CD4-positive, alpha-beta memory T cell (primary cell): ENCODE measurements around the gene PKM. TPM values are rescaled to one million over a fixed set of nuclear protein-coding genes. Genes with fewer than 3 reads are reported as not detected.

Experiments
- CTCF ChIA-PET: fragments of 350-600 bp; sonication (Branson Sonifier 250); formaldehyde crosslinking; loops from one replicate; lab custom pipeline; 2021; ENCODE audit warnings: inconsistent platforms; ENCODE audit not compliant: partially characterized antibody; lab: Charles Lee
- POLR2A ChIA-PET: fragments of 350-600 bp; sonication (Branson Sonifier 250); formaldehyde crosslinking; loops from one replicate; lab custom pipeline; 2021; ENCODE audit not compliant: partially characterized antibody; lab: Charles Lee
- DNase-seq, 5 donors: peaks; one replicate each; pipeline versions ENCODE4 v3.0.0 to v3.0.0-alpha.2; 2020 to 2022; ENCODE audit warnings: mixed read lengths in 1 of 5
- H3K27ac ChIP-seq: one replicate; pipeline ENCODE4 v1.7.0; 2013; ENCODE audit warnings: low read depth, low read length
- H3K27me3 ChIP-seq: 2 replicates; pipeline ENCODE4 v1.7.0; 2013; ENCODE audit warnings: mild to moderate bottlenecking, low read length, moderate library complexity; ENCODE audit not compliant: insufficient read depth
- H3K36me3 ChIP-seq: 2 replicates; pipeline ENCODE4 v1.7.0; 2013; ENCODE audit warnings: mild to moderate bottlenecking, low read length, moderate library complexity; ENCODE audit not compliant: insufficient read depth
- H3K4me1 ChIP-seq: 2 replicates; pipeline ENCODE4 v1.7.0; 2013; ENCODE audit warnings: mild to moderate bottlenecking, low read length, moderate library complexity; ENCODE audit not compliant: insufficient read depth
- H3K4me3 ChIP-seq, 2 donors: one replicate each; pipeline ENCODE4 v1.7.0; 2013; ENCODE audit warnings: low read length in 2 of 2, mild to moderate bottlenecking in 1 of 2
- H3K9me3 ChIP-seq, 2 donors: one replicate each; pipeline ENCODE4 v1.7.0; 2013; ENCODE audit warnings: low read length in 2 of 2, control low read depth in 1 of 2; ENCODE audit not compliant: control insufficient read depth in 1 of 2
- H3K27ac Mint-ChIP-seq, 7 donors: one replicate each; pipeline ENCODE4 v1.8.0; 2020 to 2021; ENCODE audit warnings: mixed read lengths in 7 of 7, mild to moderate bottlenecking in 6 of 7, inconsistent platforms in 3 of 7, moderate library complexity in 3 of 7
- H3K27me3 Mint-ChIP-seq, 2 donors: one replicate each; pipeline ENCODE4 v1.8.0; 2020 to 2021; ENCODE audit warnings: mixed read lengths in 2 of 2
- H3K36me3 Mint-ChIP-seq, 2 donors: one replicate each; pipeline ENCODE4 v1.8.0; 2020 to 2021; ENCODE audit warnings: mixed read lengths in 2 of 2, inconsistent platforms in 1 of 2, mild to moderate bottlenecking in 1 of 2
- H3K4me1 Mint-ChIP-seq, 4 donors: one replicate each; pipeline ENCODE4 v1.8.0; 2020 to 2021; ENCODE audit warnings: mixed read lengths in 4 of 4, mild to moderate bottlenecking in 1 of 4
- H3K4me3 Mint-ChIP-seq, 8 donors: one replicate each; pipeline ENCODE4 v1.8.0; 2020 to 2021; ENCODE audit warnings: mixed read lengths in 8 of 8, mild to moderate bottlenecking in 7 of 8, moderate library complexity in 6 of 8, inconsistent platforms in 3 of 8
- H3K9me3 Mint-ChIP-seq, 8 donors: one replicate each; pipeline ENCODE4 v1.8.0; 2020 to 2021; ENCODE audit warnings: mixed read lengths in 8 of 8, mild to moderate bottlenecking in 5 of 8, inconsistent platforms in 3 of 8, moderate library complexity in 1 of 8
- intact Hi-C: fragments of 100-400 bp; cut with micrococcal nuclease; formaldehyde crosslinking; loops from one replicate; pipeline ENCODE4 v1.15.1; 2023
- polyA plus RNA-seq, 2 donors: library from polyadenylated mRNA; unstranded; fragments of 300-500 nt; fragmentation: Illumina TruSeq; gene quantifications; one replicate each; pipeline ENCODE4 v1.2.3, GENCODE V29; 2021
- total RNA-seq, 2 experiments: library from RNA; stranded (reverse); gene quantifications; one replicate each; pipeline ENCODE4 v1.2.3, GENCODE V29; 2021

The PKM gene
- total and polyA plus RNA-seq, 4 experiments from 2014 or later: 378 to 658 (median 411) TPM

DNA sequence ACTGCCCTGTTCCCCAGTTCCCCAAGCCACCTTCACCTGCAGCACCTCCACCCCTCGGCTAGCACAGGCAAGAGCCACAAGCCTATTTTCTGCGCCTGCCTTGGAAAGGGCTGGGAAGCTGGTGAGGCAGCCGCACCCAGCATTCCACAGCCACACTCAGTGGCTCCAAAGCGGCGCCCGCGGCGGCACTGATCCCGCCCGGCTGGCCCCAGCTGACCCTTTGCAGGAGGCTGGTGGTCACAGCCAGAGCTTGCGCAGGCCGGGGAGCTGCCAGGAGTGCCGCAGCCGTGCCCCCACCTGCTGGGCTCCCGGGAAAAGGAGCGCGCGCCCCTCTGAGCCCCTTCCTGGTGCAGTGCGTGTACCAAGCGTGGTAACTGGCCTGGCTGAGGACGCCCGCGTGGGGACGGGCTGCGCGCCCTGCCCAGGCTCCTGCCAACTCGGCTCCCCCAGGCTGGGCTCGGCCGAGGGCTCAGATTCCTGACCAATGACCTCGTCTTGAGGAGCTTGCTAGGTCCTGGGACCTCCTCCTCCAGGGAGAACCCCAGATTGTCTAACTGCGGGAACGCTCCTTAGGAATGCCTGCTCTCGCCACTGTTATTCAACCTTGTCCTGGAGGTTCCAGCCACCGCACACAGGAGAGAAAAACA lies 46.7 kb downstream of the PKM start:
- H3K4me1 ChIP-seq: no peaks in the 10 kb centered on the region
- CTCF ChIA-PET: no interaction called here
- Mint-ChIP-seq H3K4me1 (peaks cover 0 to 4% (median 0%) of the 10 kb centered on the region in 4 donors), H3K36me3 (no peaks in the 10 kb centered on the region), H3K27me3 (peaks cover 21 to 28% of the 10 kb centered on the region in 2 donors), H3K27ac (no peak overlapping the region), H3K4me3 (no peak overlapping the region), H3K9me3 (no peaks in the 10 kb centered on the region)
- H3K4me3 ChIP-seq: no peak overlapping the region
- intact Hi-C loops: no loop called here
- no peaks in the 10 kb centered on the region for H3K9me3 ChIP-seq
- peaks cover 11% of the 10 kb centered on the region for H3K27me3 ChIP-seq
- H3K27ac ChIP-seq: no peak overlapping the region
- no peak for DNase-seq
- no peaks in the 10 kb centered on the region for H3K36me3 ChIP-seq
- POLR2A ChIA-PET: interaction anchor here (0.6 kb wide), 1 partner anchor 11 kb away, joined by 3 read pairs; no protein-coding TSS in a partner anchor

DNA sequence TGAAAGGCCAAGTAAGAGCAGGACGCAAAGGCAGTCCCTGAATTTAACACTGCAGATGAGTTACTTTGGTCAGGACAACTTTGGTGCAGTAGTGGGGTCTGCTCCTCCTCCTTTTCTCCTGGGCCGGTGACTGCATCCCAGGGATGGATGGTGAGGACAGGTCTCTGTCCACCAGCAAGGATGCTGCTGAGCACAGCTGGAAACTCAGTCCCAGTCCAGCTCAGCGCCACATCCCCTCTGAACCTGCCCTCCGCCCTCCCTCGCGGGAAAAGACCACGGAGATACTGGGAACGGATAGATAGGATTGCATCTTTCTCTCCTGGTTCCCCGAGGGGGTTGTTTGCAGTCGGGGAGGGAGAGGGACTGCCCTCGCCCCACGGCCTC lies 47.2 kb downstream of the PKM start:
- DNase-seq: no peak
- no peaks in the 10 kb centered on the region for H3K36me3 Mint-ChIP-seq
- no peaks in the 10 kb centered on the region for H3K9me3 Mint-ChIP-seq
- H3K4me3 Mint-ChIP-seq: no peak overlapping the region
- H3K36me3 ChIP-seq: no peaks in the 10 kb centered on the region
- no peak overlapping the region for H3K4me3 ChIP-seq
- H3K4me1 ChIP-seq: no peaks in the 10 kb centered on the region
- no peak overlapping the region for H3K27ac ChIP-seq
- no peak overlapping the region for H3K27ac Mint-ChIP-seq
- H3K9me3 ChIP-seq: no peaks in the 10 kb centered on the region
- peaks cover 11% of the 10 kb centered on the region for H3K27me3 ChIP-seq
- intact Hi-C loops: no loop called here
- H3K4me1 Mint-ChIP-seq: peaks cover 0 to 4% (median 0%) of the 10 kb centered on the region in 4 donors
- peaks cover 21 to 28% of the 10 kb centered on the region in 2 donors for H3K27me3 Mint-ChIP-seq
- POLR2A ChIA-PET: no interaction called here
- CTCF ChIA-PET: no interaction called here

DNA sequence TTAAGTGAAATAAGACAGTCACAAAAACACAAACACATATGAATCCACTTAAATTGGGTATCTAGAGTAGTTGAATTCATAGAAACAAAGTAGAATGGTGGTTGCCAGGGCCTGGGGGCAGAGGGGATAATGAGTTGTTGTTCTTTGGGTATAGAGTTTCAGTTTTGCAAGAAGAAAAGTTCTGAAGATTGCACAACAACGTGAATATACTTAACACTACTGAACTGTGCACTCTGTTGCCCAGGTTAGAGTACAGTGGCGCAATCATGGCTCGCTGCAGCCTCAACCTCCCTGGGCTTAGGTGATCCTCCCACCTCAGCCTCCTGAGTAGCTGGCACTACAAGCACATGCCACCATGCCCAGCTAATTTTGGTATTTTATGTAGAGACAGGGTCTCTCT lies 48.3 kb downstream of the PKM start:
- H3K9me3 Mint-ChIP-seq: no peaks in the 10 kb centered on the region
- intact Hi-C loops: no loop called here
- H3K36me3 Mint-ChIP-seq: no peaks in the 10 kb centered on the region
- no peaks in the 10 kb centered on the region for H3K4me1 ChIP-seq
- peaks cover 19 to 28% of the 10 kb centered on the region in 2 donors for H3K27me3 Mint-ChIP-seq
- no peak overlapping the region for H3K27ac ChIP-seq
- DNase-seq: no peak
- ChIA-PET CTCF (no interaction called here), POLR2A (interaction anchor here (0.7 kb wide), 1 partner anchor 44 kb away, joined by 3 read pairs; no protein-coding TSS in a partner anchor)
- no peaks in the 10 kb centered on the region for H3K9me3 ChIP-seq
- no peak overlapping the region for H3K4me3 Mint-ChIP-seq
- peaks cover 0 to 4% (median 0%) of the 10 kb centered on the region in 4 donors for H3K4me1 Mint-ChIP-seq
- no peak overlapping the region for H3K27ac Mint-ChIP-seq
- H3K36me3 ChIP-seq: no peaks in the 10 kb centered on the region
- peaks cover 11% of the 10 kb centered on the region for H3K27me3 ChIP-seq
- no peak overlapping the region for H3K4me3 ChIP-seq

DNA sequence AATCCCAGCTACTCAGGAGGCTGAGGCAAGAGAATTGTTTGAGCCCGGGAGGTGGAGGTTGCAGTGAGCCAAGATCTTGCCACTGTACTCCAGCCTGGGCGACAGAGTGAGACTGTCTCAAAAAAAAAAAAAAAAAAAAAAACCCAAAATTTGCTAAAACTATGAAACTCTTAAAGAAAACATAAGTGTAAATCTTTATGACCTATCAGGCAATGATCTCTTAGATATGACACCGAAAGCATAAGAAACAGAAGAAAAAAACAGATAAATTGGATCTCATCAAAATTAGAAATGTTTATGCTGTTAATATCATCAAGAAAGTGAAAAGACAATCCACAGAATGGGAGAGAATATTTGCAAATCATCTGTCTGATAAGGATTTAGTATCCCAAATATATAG lies 48.7 kb downstream of the PKM start:
- no peak for DNase-seq
- Histone ChIP-seq H3K4me3 (no peak overlapping the region), H3K9me3 (no peaks in the 10 kb centered on the region), H3K27ac (no peak overlapping the region), H3K36me3 (no peaks in the 10 kb centered on the region), H3K4me1 (no peaks in the 10 kb centered on the region), H3K27me3 (peaks cover 11% of the 10 kb centered on the region)
- no peaks in the 10 kb centered on the region for H3K9me3 Mint-ChIP-seq
- CTCF ChIA-PET: interaction anchor here (0.7 kb wide), 1 partner anchor 443 kb away, joined by 3 read pairs; no protein-coding TSS in a partner anchor
- H3K36me3 Mint-ChIP-seq: no peaks in the 10 kb centered on the region
- intact Hi-C loops: no loop called here
- POLR2A ChIA-PET: no interaction called here
- peaks cover 19 to 28% of the 10 kb centered on the region in 2 donors for H3K27me3 Mint-ChIP-seq
- peaks cover 0 to 4% (median 0%) of the 10 kb centered on the region in 4 donors for H3K4me1 Mint-ChIP-seq
- no peak overlapping the region for H3K27ac Mint-ChIP-seq
- H3K4me3 Mint-ChIP-seq: no peak overlapping the region

DNA sequence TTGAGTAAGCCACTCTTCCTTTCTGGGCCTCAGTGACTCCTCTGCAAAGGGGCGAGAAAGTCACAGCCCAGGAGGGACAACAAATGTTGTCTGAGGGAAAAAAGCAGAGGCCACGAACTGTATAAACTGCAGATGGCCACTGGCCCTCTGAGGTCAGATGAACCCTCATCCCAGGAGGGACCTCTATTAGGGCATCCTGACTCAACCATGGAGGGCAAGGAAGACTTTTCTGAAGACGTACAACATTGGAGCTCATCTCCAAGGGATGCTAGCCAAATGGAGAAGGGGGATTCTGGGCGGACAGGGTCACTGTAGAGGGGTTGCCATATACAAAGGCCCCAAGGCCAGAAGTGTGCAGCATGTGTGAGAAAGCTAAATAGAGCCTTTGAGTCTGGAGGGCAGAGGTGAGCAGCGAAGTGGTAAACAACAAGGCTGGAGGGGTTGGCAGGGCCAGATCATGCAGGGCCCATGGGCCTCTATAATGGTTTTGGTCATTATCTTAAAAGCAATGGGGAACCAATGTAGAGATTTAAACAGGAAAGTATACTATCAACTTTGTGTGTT lies 50.1 kb downstream of the PKM start:
- Mint-ChIP-seq H3K4me1 (peaks cover 0 to 4% (median 0%) of the 10 kb centered on the region in 4 donors), H3K27ac (no peak overlapping the region), H3K27me3 (peaks cover 19 to 28% of the 10 kb centered on the region in 2 donors), H3K9me3 (no peaks in the 10 kb centered on the region), H3K36me3 (no peaks in the 10 kb centered on the region), H3K4me3 (no peak overlapping the region)
- POLR2A ChIA-PET: no interaction called here
- Histone ChIP-seq H3K9me3 (no peaks in the 10 kb centered on the region), H3K4me3 (no peak overlapping the region), H3K4me1 (no peaks in the 10 kb centered on the region), H3K27me3 (peaks cover 11% of the 10 kb centered on the region), H3K27ac (no peak overlapping the region), H3K36me3 (no peaks in the 10 kb centered on the region)
- intact Hi-C loops: no loop called here
- DNase-seq: no peak
- CTCF ChIA-PET: interaction anchor here (1.7 kb wide), 1 partner anchor 490 kb away, joined by 3 read pairs; no protein-coding TSS in a partner anchor

DNA sequence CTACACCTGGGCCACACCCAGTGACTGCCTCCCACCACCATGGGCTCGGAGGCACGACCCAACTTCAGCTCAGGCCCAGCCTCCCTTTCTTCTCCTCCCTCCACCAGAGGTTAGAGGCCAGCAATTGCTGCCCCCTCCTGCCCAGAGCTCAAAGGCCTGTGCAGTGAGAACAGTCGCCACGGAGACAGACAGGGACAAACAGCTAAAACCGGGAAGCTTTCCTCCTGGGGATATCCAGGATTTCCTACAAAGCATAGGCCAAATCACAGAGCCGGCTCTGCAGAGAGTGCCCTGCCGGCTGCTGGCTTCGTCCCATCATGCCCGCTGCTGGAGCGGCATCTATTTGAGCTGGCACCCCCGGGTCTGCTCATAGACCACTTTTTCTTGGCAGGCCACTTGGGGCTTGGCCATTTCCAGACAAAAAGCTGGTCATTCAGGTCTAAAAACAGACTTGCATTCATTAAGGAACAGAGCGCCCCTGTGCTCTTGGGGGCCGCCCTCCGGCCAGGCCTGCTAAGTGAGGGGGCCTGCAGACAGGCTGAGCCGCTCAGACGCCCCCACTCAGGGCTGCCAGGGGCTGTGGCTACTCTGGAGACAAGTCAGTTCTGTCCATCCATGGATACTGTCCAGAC lies 50.9 kb downstream of the PKM start:
- Histone ChIP-seq H3K27me3 (peaks cover 11% of the 10 kb centered on the region), H3K4me1 (no peaks in the 10 kb centered on the region), H3K27ac (no peak overlapping the region), H3K36me3 (no peaks in the 10 kb centered on the region), H3K9me3 (no peaks in the 10 kb centered on the region), H3K4me3 (no peak overlapping the region)
- no peaks in the 10 kb centered on the region for H3K36me3 Mint-ChIP-seq
- intact Hi-C loops: no loop called here
- no peak overlapping the region for H3K27ac Mint-ChIP-seq
- peaks cover 0 to 4% (median 0%) of the 10 kb centered on the region in 4 donors for H3K4me1 Mint-ChIP-seq
- H3K4me3 Mint-ChIP-seq: no peak overlapping the region
- ChIA-PET CTCF (interaction anchor here (1.7 kb wide), 1 partner anchor 491 kb away, joined by 3 read pairs; no protein-coding TSS in a partner anchor), POLR2A (no interaction called here)
- no peaks in the 10 kb centered on the region for H3K9me3 Mint-ChIP-seq
- H3K27me3 Mint-ChIP-seq: peaks cover 19 to 24% of the 10 kb centered on the region in 2 donors
- no peak for DNase-seq

DNA sequence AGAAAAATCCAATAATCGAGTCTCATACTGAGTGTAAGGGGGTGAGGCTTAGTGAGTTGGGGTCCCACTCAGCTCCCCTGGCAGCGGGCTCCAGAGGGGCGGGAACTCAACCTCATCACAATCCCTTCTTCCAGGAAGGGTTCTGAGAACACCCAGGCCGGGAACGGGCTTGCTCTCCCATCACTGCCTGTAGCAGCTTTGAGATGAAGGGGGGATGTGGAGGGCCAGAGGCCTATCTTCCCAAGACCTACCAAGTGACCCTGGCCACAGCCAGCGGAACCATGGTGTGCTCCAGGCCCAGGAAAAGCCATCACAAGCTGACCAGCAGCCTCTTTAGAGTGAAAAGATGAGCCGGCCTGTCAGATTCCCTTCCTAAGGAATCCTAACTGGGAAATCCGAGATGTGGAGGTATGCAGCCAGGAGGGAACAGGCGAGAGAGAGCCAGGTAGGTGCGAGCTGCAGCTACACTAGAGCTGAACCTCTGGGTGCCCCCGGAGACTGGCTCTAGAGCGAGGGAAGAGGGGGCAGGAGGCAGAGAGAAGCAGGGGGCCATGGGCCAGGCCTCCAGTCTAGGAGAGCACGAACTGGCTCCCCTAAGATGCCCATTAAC lies 51.9 kb downstream of the PKM start:
- no peak overlapping the region for H3K27ac ChIP-seq
- intact Hi-C loops: no loop called here
- Mint-ChIP-seq H3K36me3 (no peaks in the 10 kb centered on the region), H3K27me3 (peaks cover 20 to 22% of the 10 kb centered on the region in 2 donors), H3K4me3 (no peak overlapping the region), H3K4me1 (peaks cover 0 to 4% (median 0%) of the 10 kb centered on the region in 4 donors), H3K27ac (no peak overlapping the region), H3K9me3 (no peaks in the 10 kb centered on the region)
- DNase-seq: no peak
- peaks cover 5% of the 10 kb centered on the region for H3K27me3 ChIP-seq
- H3K36me3 ChIP-seq: no peaks in the 10 kb centered on the region
- no peaks in the 10 kb centered on the region for H3K4me1 ChIP-seq
- ChIA-PET POLR2A (no interaction called here), CTCF (interaction anchor here (1.7 kb wide), 1 partner anchor 492 kb away, joined by 3 read pairs; no protein-coding TSS in a partner anchor)
- no peaks in the 10 kb centered on the region for H3K9me3 ChIP-seq
- no peak overlapping the region for H3K4me3 ChIP-seq
